OCI-LY3 (cell line): ENCODE measurements around the gene PITPNC1.

Experiments
- EZH2phosphoT487 ChIP-seq: fragments of 200-600 bp; shearing (Covaris generic); IDR thresholded peaks from 2 replicates; pipeline ENCODE4 v1.6.1; 2018; ENCODE audit warnings: antibody characterized with exemption, mixed run types, low read depth
- TF ChIP-seq, protein P1 (sequence below): fragments of 200-600, 300-600 bp; sonication (generic); IDR thresholded peaks from 2 replicates; pipeline ENCODE4 v1.5.1; 2014; ENCODE audit warnings: antibody characterized with exemption, low read length, low read depth

DNA sequence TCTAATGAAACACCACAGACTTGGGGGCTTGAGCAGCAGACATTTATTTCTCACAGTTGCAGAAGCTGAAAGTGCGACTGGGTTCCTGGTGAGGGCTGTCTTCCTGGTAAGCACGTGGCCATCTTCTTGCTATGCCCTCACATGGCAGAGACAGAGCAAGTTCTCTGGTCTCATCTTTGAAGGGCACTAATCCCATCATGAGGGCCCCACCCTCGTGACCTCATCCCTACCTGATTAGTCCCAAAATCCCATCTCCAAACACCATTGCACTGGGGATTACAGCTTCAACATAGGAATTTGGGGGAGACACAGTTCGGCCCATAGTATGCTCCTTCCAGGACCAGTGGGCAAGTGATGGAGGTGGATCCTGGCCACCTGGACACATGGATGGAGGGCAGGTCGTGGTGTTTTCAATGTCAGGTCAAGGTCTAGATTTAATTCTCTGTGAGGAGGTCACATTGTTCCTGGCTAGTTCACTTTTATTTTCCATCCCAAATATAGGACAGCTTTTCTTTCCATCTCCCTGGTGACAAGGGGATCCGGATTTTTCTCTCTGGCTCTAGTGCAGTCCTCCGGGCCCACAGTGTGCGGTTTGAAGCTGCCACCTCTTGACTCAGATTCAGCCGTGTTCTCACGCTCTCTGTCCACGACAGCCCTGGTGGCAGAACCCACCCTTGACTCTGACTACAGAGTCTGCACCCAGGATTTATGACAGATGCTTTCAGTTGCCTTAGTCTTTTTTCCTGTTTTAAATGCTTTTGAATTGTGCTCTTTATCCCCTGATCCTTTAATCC, 180.2 kb downstream of the PITPNC1 start:
- TF ChIP-seq, protein P1, sequence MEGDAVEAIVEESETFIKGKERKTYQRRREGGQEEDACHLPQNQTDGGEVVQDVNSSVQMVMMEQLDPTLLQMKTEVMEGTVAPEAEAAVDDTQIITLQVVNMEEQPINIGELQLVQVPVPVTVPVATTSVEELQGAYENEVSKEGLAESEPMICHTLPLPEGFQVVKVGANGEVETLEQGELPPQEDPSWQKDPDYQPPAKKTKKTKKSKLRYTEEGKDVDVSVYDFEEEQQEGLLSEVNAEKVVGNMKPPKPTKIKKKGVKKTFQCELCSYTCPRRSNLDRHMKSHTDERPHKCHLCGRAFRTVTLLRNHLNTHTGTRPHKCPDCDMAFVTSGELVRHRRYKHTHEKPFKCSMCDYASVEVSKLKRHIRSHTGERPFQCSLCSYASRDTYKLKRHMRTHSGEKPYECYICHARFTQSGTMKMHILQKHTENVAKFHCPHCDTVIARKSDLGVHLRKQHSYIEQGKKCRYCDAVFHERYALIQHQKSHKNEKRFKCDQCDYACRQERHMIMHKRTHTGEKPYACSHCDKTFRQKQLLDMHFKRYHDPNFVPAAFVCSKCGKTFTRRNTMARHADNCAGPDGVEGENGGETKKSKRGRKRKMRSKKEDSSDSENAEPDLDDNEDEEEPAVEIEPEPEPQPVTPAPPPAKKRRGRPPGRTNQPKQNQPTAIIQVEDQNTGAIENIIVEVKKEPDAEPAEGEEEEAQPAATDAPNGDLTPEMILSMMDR = no peak
- TF ChIP-seq EZH2phosphoT487 = no peak
